Measurements from ENCODE around the gene SWSAP1.

DNA sequence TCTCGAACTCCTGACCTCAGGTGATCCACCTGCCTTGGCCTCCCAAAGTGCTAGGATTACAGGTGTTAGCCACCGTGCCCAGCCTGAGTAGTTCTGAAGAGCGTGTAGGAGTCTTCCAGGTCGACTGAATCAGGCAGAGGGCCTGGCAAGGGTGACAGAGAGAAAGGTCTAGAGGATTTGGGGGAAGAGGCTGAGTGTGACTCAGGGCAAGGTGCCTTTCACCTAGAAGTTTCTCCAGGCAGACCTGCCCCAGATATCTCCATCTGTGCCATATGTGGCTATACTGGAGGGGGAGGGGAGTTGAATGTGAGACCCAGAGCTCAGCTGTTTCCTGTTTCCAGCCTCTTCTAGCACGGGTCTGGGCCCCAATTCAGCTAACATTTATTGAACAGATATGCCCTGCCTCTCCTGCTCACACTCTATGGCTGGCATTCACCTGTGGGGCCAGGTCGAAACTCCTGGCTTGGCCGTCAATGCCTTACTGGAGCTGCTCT is 26.9 kb upstream of the SWSAP1 start:
- TF ChIP-seq, protein P1, sequence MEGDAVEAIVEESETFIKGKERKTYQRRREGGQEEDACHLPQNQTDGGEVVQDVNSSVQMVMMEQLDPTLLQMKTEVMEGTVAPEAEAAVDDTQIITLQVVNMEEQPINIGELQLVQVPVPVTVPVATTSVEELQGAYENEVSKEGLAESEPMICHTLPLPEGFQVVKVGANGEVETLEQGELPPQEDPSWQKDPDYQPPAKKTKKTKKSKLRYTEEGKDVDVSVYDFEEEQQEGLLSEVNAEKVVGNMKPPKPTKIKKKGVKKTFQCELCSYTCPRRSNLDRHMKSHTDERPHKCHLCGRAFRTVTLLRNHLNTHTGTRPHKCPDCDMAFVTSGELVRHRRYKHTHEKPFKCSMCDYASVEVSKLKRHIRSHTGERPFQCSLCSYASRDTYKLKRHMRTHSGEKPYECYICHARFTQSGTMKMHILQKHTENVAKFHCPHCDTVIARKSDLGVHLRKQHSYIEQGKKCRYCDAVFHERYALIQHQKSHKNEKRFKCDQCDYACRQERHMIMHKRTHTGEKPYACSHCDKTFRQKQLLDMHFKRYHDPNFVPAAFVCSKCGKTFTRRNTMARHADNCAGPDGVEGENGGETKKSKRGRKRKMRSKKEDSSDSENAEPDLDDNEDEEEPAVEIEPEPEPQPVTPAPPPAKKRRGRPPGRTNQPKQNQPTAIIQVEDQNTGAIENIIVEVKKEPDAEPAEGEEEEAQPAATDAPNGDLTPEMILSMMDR (IDR thresholded peaks at IDR 0.05), result no peak
- TF ChIP-seq, protein P2, sequence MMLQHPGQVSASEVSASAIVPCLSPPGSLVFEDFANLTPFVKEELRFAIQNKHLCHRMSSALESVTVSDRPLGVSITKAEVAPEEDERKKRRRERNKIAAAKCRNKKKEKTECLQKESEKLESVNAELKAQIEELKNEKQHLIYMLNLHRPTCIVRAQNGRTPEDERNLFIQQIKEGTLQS (CRISPR knock-in tag; conservative IDR thresholded peaks at IDR 0.05), result no peak
- TF ChIP-seq NR2C2 (CRISPR knock-in tag; IDR thresholded peaks at IDR 0.05) (no peak), SP1 (CRISPR knock-in tag; conservative IDR thresholded peaks at IDR 0.05) (no peak), ESRRA (CRISPR knock-in tag; IDR thresholded peaks at IDR 0.05; ENCODE audit: borderline replicate concordance) (no peak), ATF1 (CRISPR knock-in tag; IDR thresholded peaks at IDR 0.05) (no peak), ZNF219 (CRISPR knock-in tag; IDR thresholded peaks at IDR 0.05; ENCODE audit: borderline replicate concordance) (no peak), ETV6 (CRISPR knock-in tag; IDR thresholded peaks at IDR 0.05) (no peak), JAZF1 (CRISPR knock-in tag; IDR thresholded peaks at IDR 0.05) (no peak)
- TF ChIP-seq, protein P3, sequence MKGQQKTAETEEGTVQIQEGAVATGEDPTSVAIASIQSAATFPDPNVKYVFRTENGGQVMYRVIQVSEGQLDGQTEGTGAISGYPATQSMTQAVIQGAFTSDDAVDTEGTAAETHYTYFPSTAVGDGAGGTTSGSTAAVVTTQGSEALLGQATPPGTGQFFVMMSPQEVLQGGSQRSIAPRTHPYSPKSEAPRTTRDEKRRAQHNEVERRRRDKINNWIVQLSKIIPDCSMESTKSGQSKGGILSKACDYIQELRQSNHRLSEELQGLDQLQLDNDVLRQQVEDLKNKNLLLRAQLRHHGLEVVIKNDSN (CRISPR knock-in tag; IDR thresholded peaks at IDR 0.05), result no peak
- TF ChIP-seq, protein P4, sequence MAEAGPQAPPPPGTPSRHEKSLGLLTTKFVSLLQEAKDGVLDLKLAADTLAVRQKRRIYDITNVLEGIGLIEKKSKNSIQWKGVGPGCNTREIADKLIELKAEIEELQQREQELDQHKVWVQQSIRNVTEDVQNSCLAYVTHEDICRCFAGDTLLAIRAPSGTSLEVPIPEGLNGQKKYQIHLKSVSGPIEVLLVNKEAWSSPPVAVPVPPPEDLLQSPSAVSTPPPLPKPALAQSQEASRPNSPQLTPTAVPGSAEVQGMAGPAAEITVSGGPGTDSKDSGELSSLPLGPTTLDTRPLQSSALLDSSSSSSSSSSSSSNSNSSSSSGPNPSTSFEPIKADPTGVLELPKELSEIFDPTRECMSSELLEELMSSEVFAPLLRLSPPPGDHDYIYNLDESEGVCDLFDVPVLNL (CRISPR knock-in tag; IDR thresholded peaks at IDR 0.05; ENCODE audit: borderline replicate concordance, low read depth), result no peak
- TF ChIP-seq, protein P5, sequence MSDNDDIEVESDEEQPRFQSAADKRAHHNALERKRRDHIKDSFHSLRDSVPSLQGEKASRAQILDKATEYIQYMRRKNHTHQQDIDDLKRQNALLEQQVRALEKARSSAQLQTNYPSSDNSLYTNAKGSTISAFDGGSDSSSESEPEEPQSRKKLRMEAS (CRISPR knock-in tag; IDR thresholded peaks at IDR 0.05), result no peak

Measured in WTC11 (cell line).